H9 (cell line): ENCODE measurements around the gene MGAT5B. TPM values are rescaled to one million over a fixed set of nuclear protein-coding genes. Genes with fewer than 3 reads are reported as not detected.

Experiments used
- DNase-seq: peaks from one replicate; pipeline ENCODE4 v3.0.0-alpha.2; 2017
- H2AFZ ChIP-seq: one replicate; pipeline ENCODE4 v1.6.1; 2013; ENCODE audit warnings: mild to moderate bottlenecking, low read length, control low read depth, moderate library complexity
- H2AK5ac ChIP-seq: 2 replicates; pipeline ENCODE4 v1.6.1; 2013; ENCODE audit warnings: low read length, control low read depth, mixed read lengths; ENCODE audit not compliant: insufficient read length
- H2BK120ac ChIP-seq: one replicate; pipeline ENCODE4 v1.6.1; 2013; ENCODE audit warnings: low read depth, mild to moderate bottlenecking, low read length, control low read depth, inconsistent platforms; ENCODE audit not compliant: poor library complexity, severe bottlenecking
- H2BK12ac ChIP-seq: 2 replicates; pipeline ENCODE4 v1.6.1; 2013; ENCODE audit warnings: low read length, control low read depth, mixed read lengths, low read depth; ENCODE audit not compliant: insufficient read length
- H2BK15ac ChIP-seq: 2 replicates; pipeline ENCODE4 v1.6.1; 2013; ENCODE audit warnings: low read depth, low read length, control low read depth
- H2BK20ac ChIP-seq: one replicate; pipeline ENCODE4 v1.6.1; 2013; ENCODE audit warnings: low read depth, mild to moderate bottlenecking, low read length, control low read depth, inconsistent platforms; ENCODE audit not compliant: poor library complexity, severe bottlenecking
- H2BK5ac ChIP-seq: 2 replicates; pipeline ENCODE4 v1.6.1; 2013; ENCODE audit warnings: low read length, control low read depth, mixed read lengths; ENCODE audit not compliant: insufficient read length
- H3K14ac ChIP-seq: 2 replicates; pipeline ENCODE4 v1.6.1; 2013; ENCODE audit warnings: low read length, control low read depth; ENCODE audit not compliant: insufficient read depth
- H3K18ac ChIP-seq: 2 replicates; pipeline ENCODE4 v1.6.1; 2013; ENCODE audit warnings: low read depth, mild to moderate bottlenecking, mixed read lengths, low read length, control low read depth; ENCODE audit not compliant: insufficient read length
- H3K23ac ChIP-seq: 2 replicates; pipeline ENCODE4 v1.6.1; 2013; ENCODE audit warnings: low read length, control low read depth, mixed read lengths, low read depth; ENCODE audit not compliant: insufficient read length
- H3K23me2 ChIP-seq: 2 replicates; pipeline ENCODE4 v1.6.1; 2013; ENCODE audit warnings: low read depth, mild to moderate bottlenecking, mixed read lengths, low read length, control low read depth; ENCODE audit not compliant: insufficient read length, poor library complexity, severe bottlenecking
- H3K27ac ChIP-seq: 2 replicates; pipeline ENCODE4 v1.5.1; 2013; ENCODE audit warnings: low read length, control low read depth, mixed read lengths, low read depth; ENCODE audit not compliant: insufficient read length
- H3K27me3 ChIP-seq: 2 replicates; pipeline ENCODE4 v1.6.1; 2013; ENCODE audit warnings: low read length, control low read depth, inconsistent platforms; ENCODE audit not compliant: insufficient read depth
- H3K4ac ChIP-seq: 2 replicates; pipeline ENCODE4 v1.6.1; 2013; ENCODE audit warnings: low read depth, mild to moderate bottlenecking, control low read depth, inconsistent platforms, low read length, moderate library complexity
- H3K4me1 ChIP-seq: 2 replicates; pipeline ENCODE4 v1.6.1; 2013; ENCODE audit warnings: low read length, control low read depth, inconsistent platforms; ENCODE audit not compliant: insufficient read depth
- H3K4me2 ChIP-seq: 2 replicates; pipeline ENCODE4 v1.6.1; 2013; ENCODE audit warnings: low read length, control low read depth, mixed read lengths; ENCODE audit not compliant: insufficient read length, insufficient read depth
- H3K56ac ChIP-seq: 2 replicates; pipeline ENCODE4 v1.6.1; 2013; ENCODE audit warnings: low read depth, mild to moderate bottlenecking, mixed read lengths, low read length, control low read depth; ENCODE audit not compliant: insufficient read length
- H3K79me1 ChIP-seq: 2 replicates; pipeline ENCODE4 v1.6.1; 2013; ENCODE audit warnings: low read depth, mild to moderate bottlenecking, moderate library complexity, low read length, control low read depth, inconsistent platforms; ENCODE audit not compliant: insufficient read depth, poor library complexity, severe bottlenecking
- H3K79me2 ChIP-seq: 2 replicates; pipeline ENCODE4 v1.6.1; 2013; ENCODE audit warnings: low read length, control low read depth, inconsistent platforms; ENCODE audit not compliant: insufficient read depth
- H3K9ac ChIP-seq: 2 replicates; pipeline ENCODE4 v1.6.1; 2013; ENCODE audit warnings: low read length, control low read depth, mixed read lengths; ENCODE audit not compliant: insufficient read length; ENCODE audit errors: extremely low read depth
- H3K9me3 ChIP-seq: one replicate; pipeline ENCODE4 v1.6.1; 2013; ENCODE audit warnings: low read depth, low read length, inconsistent platforms; ENCODE audit not compliant: control insufficient read depth
- H3T11ph ChIP-seq: one replicate; pipeline ENCODE4 v1.6.1; 2013; ENCODE audit warnings: mild to moderate bottlenecking, low read length, control low read depth, inconsistent platforms
- H4K20me1 ChIP-seq: one replicate; pipeline ENCODE4 v1.6.1; 2013; ENCODE audit not compliant: control insufficient read depth, insufficient read length, insufficient read depth
- H4K5ac ChIP-seq: 2 replicates; pipeline ENCODE4 v1.6.1; 2013; ENCODE audit warnings: low read depth, mild to moderate bottlenecking, mixed read lengths, low read length, control low read depth; ENCODE audit not compliant: insufficient read length
- H4K8ac ChIP-seq: replicated peaks from 2 replicates; pipeline ENCODE4 v1.6.1; 2013; ENCODE audit warnings: low read length, control low read depth, mixed read lengths, low read depth; ENCODE audit not compliant: insufficient read length
- H4K91ac ChIP-seq: 2 replicates; pipeline ENCODE4 v1.6.1; 2013; ENCODE audit warnings: low read depth, mild to moderate bottlenecking, moderate library complexity, mixed read lengths, low read length, control low read depth; ENCODE audit not compliant: insufficient read length
- H3K27ac Mint-ChIP-seq, 3 experiments: 2 replicates in 2 of 3; 3 replicates in 1 of 3; pipeline ENCODE4 v1.8.0; 2020 to 2021; ENCODE audit warnings: mixed read lengths in 3 of 3, mild to moderate bottlenecking in 1 of 3, moderate library complexity in 1 of 3
- H3K27me3 Mint-ChIP-seq: 2 replicates; pipeline ENCODE4 v1.8.0; 2021; ENCODE audit warnings: low read depth, mild to moderate bottlenecking, moderate library complexity, mixed read lengths
- H3K36me3 Mint-ChIP-seq, 3 experiments: 2 replicates in 2 of 3; 3 replicates in 1 of 3; pipeline ENCODE4 v1.8.0; 2020 to 2021; ENCODE audit warnings: low read depth in 3 of 3, mixed read lengths in 3 of 3; ENCODE audit not compliant: insufficient read depth in 1 of 3
- H3K4me1 Mint-ChIP-seq, 2 experiments: 2 replicates each; pipeline ENCODE4 v1.8.0; 2020; ENCODE audit warnings: mixed read lengths in 2 of 2
- H3K4me3 Mint-ChIP-seq, 2 experiments: 2 replicates in 1 of 2; 3 replicates in 1 of 2; pipeline ENCODE4 v1.8.0; 2020 to 2021; ENCODE audit warnings: mild to moderate bottlenecking in 2 of 2, mixed read lengths in 2 of 2, moderate library complexity in 1 of 2
- H3K9me3 Mint-ChIP-seq, 2 experiments: 2 replicates in 1 of 2; 3 replicates in 1 of 2; pipeline ENCODE4 v1.8.0; 2020; ENCODE audit warnings: mild to moderate bottlenecking in 2 of 2, mixed read lengths in 2 of 2, moderate library complexity in 1 of 2
- CTCF ChIP-seq: fragments of 200-600 bp; sonication (generic); conservative IDR thresholded peaks from 3 replicates; pipeline ENCODE4 v1.8.0; 2021; ENCODE audit warnings: antibody characterized with exemption, mild to moderate bottlenecking
- WGBS: extraction: QIAGEN DNeasy Blood & Tissue Kit; methylation state at CpG from one replicate; pipeline ENCODE4 v1.1.7; 2013; ENCODE audit warnings: missing lambda C conversion rate, low lambda C conversion rate, mixed read lengths; ENCODE audit not compliant: insufficient read length; ENCODE audit errors: extremely low coverage; 5-methylcytosine and 5-hydroxymethylcytosine counted together
- total RNA-seq: library from RNA; stranded (reverse); gene quantifications from 2 replicates; pipeline ENCODE4 v1.2.1, GENCODE V29; 2021

MGAT5B gene
- total RNA-seq, 1 experiment from 2014 or later = 4.9 TPM

GRCh38 chr17:76932402-76933333 is 64.5 kb downstream of the MGAT5B start:
- Histone ChIP-seq H2AK5ac (no peak overlapping the region), H3T11ph (no peak overlapping the region), H2BK5ac (no peak overlapping the region), H3K9me3 (no peaks in the 10 kb centered on the region), H2AFZ (no peak overlapping the region), H4K91ac (no peak overlapping the region), H3K18ac (no peak overlapping the region), H3K56ac (no peak overlapping the region), H4K20me1 (no peaks in the 10 kb centered on the region), H3K79me1 (no peaks in the 10 kb centered on the region), H3K23me2 (no peaks in the 10 kb centered on the region), H3K14ac (no peak overlapping the region; the same call in 1 of the 2 replicates), H4K8ac (no peak overlapping the region), H3K27ac (no peak overlapping the region), H3K27me3 (no peaks in the 10 kb centered on the region), H3K4me1 (no peaks in the 10 kb centered on the region), H3K4me2 (no peak overlapping the region), H2BK120ac (no peak overlapping the region), H3K9ac (no peak overlapping the region), H3K23ac (no peak overlapping the region), H2BK15ac (no peak overlapping the region), H3K4ac (no peak overlapping the region), H2BK20ac (no peak overlapping the region), H4K5ac (no peak overlapping the region), H3K79me2 (no peaks in the 10 kb centered on the region), H2BK12ac (no peak overlapping the region)
- Mint-ChIP-seq H3K36me3 (no peaks in the 10 kb centered on the region; a peak in 1 of 7 replicates), H3K4me1 (0 out of 4 replicates have a peak, but pooled peaks cover 0 to 2% of the 10 kb centered on the region in 2 experiments), H3K27me3 (no peaks in the 10 kb centered on the region; the same call in 1 of the 2 replicates), H3K4me3 (no peak overlapping the region), H3K27ac (peak overlapping the region in 1 of 3 experiments; percentile 76; a peak in 1 of 7 replicates), H3K9me3 (no peaks in the 10 kb centered on the region)
- TF ChIP-seq CTCF = no peak
- WGBS = no CpG with 5 or more reads among the region's 36 CpGs
- DNase-seq = no peak
